B cell (primary cell): ENCODE measurements around the gene HMGN3. TPM values are rescaled to one million over a fixed set of nuclear protein-coding genes. Genes with fewer than 3 reads are reported as not detected.

Experiments used
- ATAC-seq: fragments of 200-7000 bp; cut with Tn5 transposase; one replicate; pipeline ENCODE4 v1.10.0; 2021; ENCODE audit warnings: low read depth, mild to moderate bottlenecking, moderate number of reproducible peaks, moderate library complexity
- CTCF ChIA-PET: fragments of 350-600 bp; sonication (Branson Sonifier 250); formaldehyde crosslinking; loops from one replicate; lab custom pipeline; 2021; ENCODE audit warnings: antibody characterized with exemption, inconsistent platforms; lab: Charles Lee
- POLR2A ChIA-PET: fragments of 350-600 bp; sonication (Branson Sonifier 250); formaldehyde crosslinking; loops from one replicate; lab custom pipeline; 2021; ENCODE audit warnings: antibody characterized with exemption; lab: Charles Lee
- DNase-seq: peaks from one replicate; pipeline ENCODE4 v3.0.0; 2013
- H2AFZ ChIP-seq: 2 replicates; pipeline ENCODE4 v1.6.1; 2012; ENCODE audit warnings: mild to moderate bottlenecking, low read depth, low read length; ENCODE audit not compliant: insufficient read depth, poor library complexity, severe bottlenecking
- H3K27ac ChIP-seq, 2 donors: 1 replicate in 1 of 2; 2 replicates in 1 of 2; pipeline ENCODE4 v1.5.1; 2012 to 2013; ENCODE audit warnings: low read length in 2 of 2, mild to moderate bottlenecking in 2 of 2, moderate library complexity in 1 of 2
- H3K27me3 ChIP-seq, 4 experiments: fragments of 200-600 bp in 1 of 4; sonication (generic) in 1 of 4; replicated peaks in 1 of 4; 1 replicate in 2 of 4; 2 replicates in 2 of 4; pipeline versions ENCODE4 v1.6.1 to v1.7.0; 2013 to 2016; ENCODE audit warnings: low read length in 3 of 4, mild to moderate bottlenecking in 2 of 4, mixed read lengths in 1 of 4, moderate library complexity in 1 of 4; ENCODE audit not compliant: insufficient read depth in 4 of 4, control insufficient read depth in 3 of 4; ENCODE audit errors: control extremely low read depth in 1 of 4
- H3K36me3 ChIP-seq, 2 experiments: replicated peaks in 1 of 2; 1 replicate in 1 of 2; 2 replicates in 1 of 2; pipeline versions ENCODE4 v1.6.1 to v1.7.1; 2013; ENCODE audit warnings: low read length in 1 of 2; ENCODE audit not compliant: insufficient read depth in 2 of 2, control insufficient read depth in 1 of 2; ENCODE audit errors: control extremely low read depth in 1 of 2, extremely low read depth in 1 of 2
- H3K4me1 ChIP-seq, 2 donors: fragments of 200-600 bp in 1 of 2; sonication (generic) in 1 of 2; 1 replicate in 1 of 2; 2 replicates in 1 of 2; pipeline versions ENCODE4 v1.5.1 to v1.6.1; 2013 to 2017; ENCODE audit warnings: low read length in 2 of 2; ENCODE audit not compliant: control insufficient read depth in 2 of 2, insufficient read depth in 2 of 2
- H3K4me2 ChIP-seq: replicated peaks from 2 replicates; pipeline ENCODE3; 2012; ENCODE audit warnings: mild to moderate bottlenecking, low read depth, low read length; ENCODE audit not compliant: poor library complexity, severe bottlenecking
- H3K4me3 ChIP-seq, 5 experiments: fragments of 200-600 bp in 1 of 5; sonication (generic) in 1 of 5; 1 replicate in 3 of 5; 2 replicates in 2 of 5; pipeline versions ENCODE4 v1.5.1 to v1.7.0; 2011 to 2016; ENCODE audit warnings: low read length in 4 of 5, mild to moderate bottlenecking in 4 of 5, low read depth in 2 of 5, control low read depth in 1 of 5, moderate library complexity in 1 of 5; ENCODE audit not compliant: insufficient read depth in 1 of 5; ENCODE audit errors: control extremely low read depth in 1 of 5, extremely low read depth in 1 of 5
- H3K79me2 ChIP-seq: fragments of 200-600 bp; sonication (generic); one replicate; pipeline ENCODE4 v1.6.0; 2016; ENCODE audit warnings: low read length; ENCODE audit not compliant: control insufficient read depth, insufficient read depth
- H3K9ac ChIP-seq: fragments of 200-600 bp; sonication (generic); 2 replicates; pipeline ENCODE4 v1.6.1; 2017; ENCODE audit warnings: mild to moderate bottlenecking, low read length, moderate library complexity
- H3K9me3 ChIP-seq, 3 donors: one replicate each; pipeline versions ENCODE4 v1.6.1 to v1.7.1; 2013; ENCODE audit warnings: low read length in 2 of 3; ENCODE audit not compliant: control insufficient read depth in 2 of 3, insufficient read depth in 1 of 3; ENCODE audit errors: control extremely low read depth in 1 of 3
- H4K20me1 ChIP-seq: 2 replicates; pipeline ENCODE4 v1.6.0; 2012; ENCODE audit warnings: mild to moderate bottlenecking, low read length; ENCODE audit not compliant: insufficient read depth, control insufficient read depth, poor library complexity, severe bottlenecking
- H3K27ac Mint-ChIP-seq: one replicate; pipeline ENCODE4 v1.8.0; 2021; ENCODE audit warnings: mixed read lengths
- H3K27me3 Mint-ChIP-seq: one replicate; pipeline ENCODE4 v1.8.0; 2021; ENCODE audit warnings: mixed read lengths
- H3K4me1 Mint-ChIP-seq: one replicate; pipeline ENCODE4 v1.8.0; 2021; ENCODE audit warnings: mixed read lengths
- H3K4me3 Mint-ChIP-seq: one replicate; pipeline ENCODE4 v1.8.0; 2021; ENCODE audit warnings: mixed read lengths
- H3K9me3 Mint-ChIP-seq: one replicate; pipeline ENCODE4 v1.8.0; 2022; ENCODE audit warnings: mixed read lengths; ENCODE audit not compliant: insufficient read depth
- CTCF ChIP-seq: fragments of 200-600 bp; IDR thresholded peaks from one replicate; pipeline ENCODE4 v1.8.0; 2022; ENCODE audit warnings: antibody characterized with exemption, mild to moderate bottlenecking
- EZH2 ChIP-seq: IDR thresholded peaks from 2 replicates; pipeline ENCODE4 v1.6.1; 2012; ENCODE audit warnings: borderline replicate concordance, low read depth, mild to moderate bottlenecking, moderate library complexity, low read length; ENCODE audit not compliant: insufficient read depth, poor library complexity, severe bottlenecking
- WGBS: methylation state at CpG from one replicate; pipeline ENCODE4 v1.1.5; 2013; ENCODE audit warnings: missing lambda C conversion rate; ENCODE audit not compliant: insufficient coverage; 5-methylcytosine and 5-hydroxymethylcytosine counted together
- intact Hi-C: fragments of 100-400 bp; cut with micrococcal nuclease; formaldehyde crosslinking; loops from one replicate; pipeline ENCODE4 v1.10.0; 2022
- polyA plus RNA-seq: library from polyadenylated mRNA; depleted of rRNA; stranded (reverse); fragments of >200 nt; gene quantifications from 2 replicates; pipeline ENCODE4 v1.2.3, GENCODE V29; 2012
- total RNA-seq, 2 donors: library from RNA; stranded (reverse); fragments of 120-200 nt in 1 of 2; gene quantifications; 1 replicate in 1 of 2; 2 replicates in 1 of 2; pipeline versions ENCODE4 v1.2.3 to v1.2.4, GENCODE V29; 2013 to 2022

The HMGN3 gene
- total and polyA plus RNA-seq, 2 donors (not counting 1 experiment from before 2014, with no cell fraction given) = 40.1 to 44.3 TPM

DNA sequence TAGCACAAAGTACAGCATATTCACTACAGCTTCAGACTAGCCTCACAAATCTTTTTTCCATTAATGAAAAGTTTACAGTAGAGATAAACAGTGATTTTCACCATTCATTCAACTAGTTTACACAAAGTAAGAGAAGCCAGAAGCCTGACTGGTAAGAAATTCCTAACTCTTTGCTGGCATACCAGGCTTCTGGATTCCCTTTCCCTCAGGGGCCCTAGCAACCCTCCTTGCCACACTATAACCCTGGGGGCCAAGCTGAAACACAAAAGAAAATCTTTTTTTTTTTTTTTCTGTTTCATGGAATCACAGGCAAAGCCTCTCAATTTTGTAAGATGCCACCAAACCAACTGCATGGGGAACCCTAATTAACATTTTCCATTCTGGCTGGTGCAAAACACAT lies 28.9 kb upstream of the HMGN3 start:
- POLR2A ChIA-PET = no interaction called here

DNA sequence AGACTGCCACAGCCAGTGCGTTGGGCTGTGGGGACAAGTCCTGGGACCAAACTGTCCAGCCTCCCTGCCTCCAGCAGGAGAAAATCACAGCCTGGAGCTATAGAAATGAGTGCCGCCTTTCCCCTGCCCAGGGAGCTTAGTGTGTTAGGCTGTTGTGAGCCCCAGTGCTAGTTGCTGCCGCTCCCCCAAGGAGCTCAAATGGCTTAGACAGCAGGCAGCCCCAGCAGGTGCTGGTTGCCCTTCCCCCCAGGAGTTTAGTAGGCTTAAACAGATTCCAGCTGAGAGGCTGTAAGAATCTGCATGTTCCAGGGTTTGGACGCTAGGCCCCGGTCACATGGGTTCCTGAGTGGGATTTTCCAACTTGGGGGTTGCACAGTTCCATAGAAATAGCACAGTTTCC lies 27.2 kb upstream of the HMGN3 start:
- Histone ChIP-seq H3K4me1 (no peaks in the 10 kb centered on the region), H3K79me2 (no peaks in the 10 kb centered on the region), H3K36me3 (no peaks in the 10 kb centered on the region), H3K4me3 (no peak overlapping the region), H3K4me2 (no peak overlapping the region), H3K27ac (no peak overlapping the region), H3K27me3 (peaks cover 0 to 2% (median 0%) of the 10 kb centered on the region in 4 experiments), H3K9ac (no peak overlapping the region), H4K20me1 (no peaks in the 10 kb centered on the region), H2AFZ (no peak overlapping the region), H3K9me3 (peaks cover 0 to 12% (median 0%) of the 10 kb centered on the region in 3 donors)
- ChIA-PET CTCF (no interaction called here), POLR2A (no interaction called here)
- TF ChIP-seq EZH2 (no peak), CTCF (no peak)
- Mint-ChIP-seq H3K9me3 (peaks cover 2% of the 10 kb centered on the region), H3K27me3 (peaks cover 8% of the 10 kb centered on the region), H3K4me1 (no peaks in the 10 kb centered on the region), H3K4me3 (no peak overlapping the region), H3K27ac (no peak overlapping the region)
- ATAC-seq (no peak), DNase-seq (no peak)
- 70% methylated on average over 5 of the region's 5 CpGs for WGBS
- intact Hi-C loops = no loop called here

More for the DNA sequence above, 28.9 kb upstream of the HMGN3 start:
- ATAC-seq (no peak), DNase-seq (no peak)
- H2AFZ ChIP-seq = no peak overlapping the region
- H3K27me3 ChIP-seq = peaks cover 0 to 2% (median 0%) of the 10 kb centered on the region in 4 experiments
- Mint-ChIP-seq H3K9me3 (peaks cover 2% of the 10 kb centered on the region), H3K4me1 (no peaks in the 10 kb centered on the region), H3K27ac (no peak overlapping the region), H3K4me3 (no peak overlapping the region), H3K27me3 (peaks cover 8% of the 10 kb centered on the region)
- H3K4me3 ChIP-seq = no peak overlapping the region
- no peak overlapping the region for H3K9ac ChIP-seq
- no peaks in the 10 kb centered on the region for H3K4me1 ChIP-seq
- TF ChIP-seq CTCF = no peak
- no peak for TF ChIP-seq EZH2
- intact Hi-C loops = no loop called here
- no peak overlapping the region for H3K4me2 ChIP-seq
- H4K20me1 ChIP-seq = no peaks in the 10 kb centered on the region
- peaks cover 0 to 9% (median 0%) of the 10 kb centered on the region in 3 donors for H3K9me3 ChIP-seq
- H3K79me2 ChIP-seq = no peaks in the 10 kb centered on the region
- CTCF ChIA-PET = no interaction called here
- H3K36me3 ChIP-seq = no peaks in the 10 kb centered on the region
- no peak overlapping the region for H3K27ac ChIP-seq
